HCT116 (cell line): ENCODE measurements around the gene SMARCAD1. TPM values are rescaled to one million over a fixed set of nuclear protein-coding genes. Genes with fewer than 3 reads are reported as not detected.

ENCODE experiments used
- ATAC-seq: fragments of 200-7000 bp; cut with Tn5 transposase; 2 replicates; pipeline ENCODE4 v1.9.1; 2020; ENCODE audit warnings: mild to moderate bottlenecking, moderate library complexity
- BruUV-seq: library from RNA; stranded (reverse); fragments of 400-500 nt; replicated peaks from 2 replicates; lab custom pipeline; 2021; lab: Mats Ljungman, UMichigan
- CTCF ChIA-PET: fragments of 300-600 bp; sonication (Branson Sonifier 250); formaldehyde crosslinking; loops from one replicate; lab custom pipeline; 2021; ENCODE audit warnings: antibody characterized with exemption; lab: Charles Lee
- POLR2A ChIA-PET: fragments of 300-600, 350-600 bp; sonication (Branson Sonifier 250); formaldehyde crosslinking; loops from one replicate; lab custom pipeline; 2021; ENCODE audit warnings: antibody characterized with exemption; lab: Charles Lee
- RAD21 ChIA-PET, 2 experiments: fragments of 300-600 bp; sonication (Branson Sonifier 250); formaldehyde crosslinking; loops; one replicate each; lab custom pipeline; 2023; ENCODE audit warnings: low total read pairs in 2 of 2; ENCODE audit not compliant: uncharacterized antibody in 2 of 2, unreplicated experiment in 2 of 2, low non-redundant PET in 1 of 2; lab: Charles Lee
- DNase-seq: peaks from one replicate; pipeline ENCODE4 v3.0.0-alpha.2; 2010; ENCODE audit warnings: low read depth, low spot score
- H2AFZ ChIP-seq: fragments of 200-600 bp; shearing (Covaris generic), sonication (generic); 2 replicates; pipeline ENCODE4 v1.6.1; 2017; ENCODE audit warnings: low read depth, mixed run types, mixed read lengths, antibody characterized with exemption, low read length; ENCODE audit not compliant: poor library complexity, severe bottlenecking
- H3K27ac ChIP-seq: 2 replicates; pipeline ENCODE4 v1.5.1; 2012; ENCODE audit warnings: low read depth, low read length
- H3K27me3 ChIP-seq: fragments of 200-600 bp; sonication (generic); 2 replicates; pipeline ENCODE4 v1.6.1; 2016; ENCODE audit warnings: mixed run types, low read length, mixed read lengths; ENCODE audit not compliant: insufficient read depth
- H3K36me3 ChIP-seq, 2 experiments: fragments of 200-500 bp in 1 of 2; fragments of 200-600 bp in 1 of 2; sonication (Bioruptor generic) in 1 of 2; sonication (generic) in 1 of 2; 2 replicates each; pipeline versions ENCODE4 v1.5.1 to v1.6.1; 2014 to 2016; ENCODE audit warnings: low read length in 2 of 2, inconsistent platforms in 1 of 2, mixed read lengths in 1 of 2, mixed run types in 1 of 2; ENCODE audit not compliant: insufficient read depth in 2 of 2, control insufficient read depth in 1 of 2
- H3K4me1 ChIP-seq, 2 experiments: fragments of 200-600 bp in 1 of 2; sonication (generic) in 1 of 2; 2 replicates each; pipeline versions ENCODE4 v1.5.1 to v1.6.1; 2012 to 2017; ENCODE audit warnings: low read length in 2 of 2, inconsistent platforms in 1 of 2, mild to moderate bottlenecking in 1 of 2, mixed read lengths in 1 of 2, mixed run types in 1 of 2, moderate library complexity in 1 of 2; ENCODE audit not compliant: insufficient read depth in 2 of 2, control insufficient read depth in 1 of 2
- H3K4me2 ChIP-seq: fragments of 200-600 bp; sonication (generic); 2 replicates; pipeline ENCODE4 v1.6.1; 2017; ENCODE audit warnings: mixed run types, low read length, mixed read lengths
- H3K4me3 ChIP-seq, 2 experiments: fragments of 200-600 bp in 1 of 2; sonication (generic) in 1 of 2; replicated peaks in 1 of 2; 2 replicates each; pipeline ENCODE4 v1.5.1; 2011 to 2016; ENCODE audit warnings: low read length in 2 of 2, control low read depth in 1 of 2, low read depth in 1 of 2, mild to moderate bottlenecking in 1 of 2, mixed read lengths in 1 of 2, mixed run types in 1 of 2
- H3K79me2 ChIP-seq: fragments of 200-600 bp; sonication (generic); 2 replicates; pipeline ENCODE4 v1.6.1; 2017; ENCODE audit warnings: mild to moderate bottlenecking, mixed run types, low read length, moderate library complexity, mixed read lengths; ENCODE audit not compliant: insufficient read depth
- H3K9ac ChIP-seq: fragments of 200-600 bp; sonication (generic); 2 replicates; pipeline ENCODE4 v1.6.1; 2016; ENCODE audit warnings: low read length, mixed read lengths
- H3K9me2 ChIP-seq: fragments of 200-600 bp; sonication (generic), shearing (Covaris generic); 2 replicates; pipeline ENCODE4 v1.6.1; 2017; ENCODE audit warnings: mixed run types, mild to moderate bottlenecking, moderate library complexity; ENCODE audit not compliant: insufficient read depth
- H3K9me3 ChIP-seq, 2 experiments: fragments of 200-500 bp in 1 of 2; fragments of 200-600 bp in 1 of 2; sonication (Bioruptor generic) in 1 of 2; sonication (generic) in 1 of 2; 2 replicates each; pipeline ENCODE4 v1.6.1; 2014 to 2017; ENCODE audit warnings: low read length in 2 of 2, mixed read lengths in 2 of 2, inconsistent platforms in 1 of 2, low read depth in 1 of 2, mild to moderate bottlenecking in 1 of 2, mixed run types in 1 of 2, moderate library complexity in 1 of 2; ENCODE audit not compliant: control insufficient read depth in 1 of 2, insufficient read depth in 1 of 2
- H4K20me1 ChIP-seq: fragments of 200-600 bp; sonication (generic), shearing (Covaris generic); 2 replicates; pipeline ENCODE4 v1.6.1; 2017; ENCODE audit warnings: mixed run types, mild to moderate bottlenecking, moderate library complexity; ENCODE audit not compliant: insufficient read depth
- ATF3 ChIP-seq: IDR thresholded peaks from 2 replicates; pipeline ENCODE4 v1.6.1; 2012
- CBX3 ChIP-seq: IDR thresholded peaks from 2 replicates; pipeline ENCODE4 v1.6.1; 2012; ENCODE audit warnings: low read depth
- CEBPB ChIP-seq: IDR thresholded peaks from 2 replicates; pipeline ENCODE4 v1.6.1; 2012; ENCODE audit warnings: low read depth
- CTCF ChIP-seq, 3 experiments: fragments of 200-600 bp in 1 of 3; sonication (generic) in 1 of 3; IDR thresholded peaks in 2 of 3; conservative IDR thresholded peaks in 1 of 3; 2 replicates each; pipeline ENCODE4 v1.5.1; 2012 to 2017; ENCODE audit warnings: low read depth in 2 of 3, low read length in 2 of 3, antibody characterized with exemption in 1 of 3, borderline replicate concordance in 1 of 3, control low read depth in 1 of 3, mild to moderate bottlenecking in 1 of 3, mixed read lengths in 1 of 3, mixed run types in 1 of 3, moderate library complexity in 1 of 3; ENCODE audit not compliant: insufficient read depth in 1 of 3
- EGR1 ChIP-seq: IDR thresholded peaks from 2 replicates; pipeline ENCODE4 v1.6.1; 2012; ENCODE audit warnings: low read depth
- ELF1 ChIP-seq: IDR thresholded peaks from 2 replicates; pipeline ENCODE4 v1.6.1; 2012; ENCODE audit warnings: low read depth, borderline replicate concordance
- EZH2phosphoT487 ChIP-seq: fragments of 200-600 bp; IDR thresholded peaks from 2 replicates; pipeline ENCODE4 v1.6.1; 2018; ENCODE audit warnings: antibody characterized with exemption, borderline replicate concordance
- TCF7L2 ChIP-seq: IDR thresholded peaks from 2 replicates; pipeline ENCODE4 v1.7.0; 2011; ENCODE audit warnings: borderline replicate concordance, inconsistent platforms; ENCODE audit not compliant: insufficient read depth, insufficient read length; ENCODE audit errors: extremely low read depth
- intact Hi-C: fragments of 100-400 bp; cut with micrococcal nuclease; formaldehyde crosslinking; loops from 2 replicates; pipeline ENCODE4 v1.10.0; 2022
- total RNA-seq: library from RNA; stranded (reverse); gene quantifications from one replicate; pipeline ENCODE4 v1.2.1, GENCODE V29; 2021; ENCODE audit not compliant: unreplicated experiment

The SMARCAD1 gene
- total RNA-seq, 1 experiment from 2014 or later: 33.6 TPM

- no peaks in the 10 kb centered on the region for H3K79me2 ChIP-seq
- intact Hi-C loops: loop anchor here (10.0 kb wide), 2 partner anchors 428 to 808 kb away; no protein-coding TSS in a partner anchor
- H3K4me1 ChIP-seq: no peaks in the 10 kb centered on the region
- RAD21 ChIA-PET: no interaction called here
- no peak overlapping the region for H3K4me2 ChIP-seq
- ATAC-seq (no peak), DNase-seq (no peak)
- no peaks in the 10 kb centered on the region for H4K20me1 ChIP-seq
- no peak overlapping the region for H3K4me3 ChIP-seq
- no peaks in the 10 kb centered on the region for H3K9me2 ChIP-seq
- no peaks in the 10 kb centered on the region for H3K9me3 ChIP-seq
- H3K9ac ChIP-seq: no peak overlapping the region
- H2AFZ ChIP-seq: no peak overlapping the region
- POLR2A ChIA-PET: no interaction called here
- H3K27ac ChIP-seq: no peak overlapping the region
- TF ChIP-seq ELF1: no peak
- no peak for TF ChIP-seq ATF3
- no peak for TF ChIP-seq EGR1
- TF ChIP-seq TCF7L2: no peak
- TF ChIP-seq CTCF (IDR thresholded peaks at IDR 0.05 in 2 of 3, conservative IDR thresholded peaks at IDR 0.05 in 1 of 3; ENCODE audit: borderline replicate concordance in 1 of 3, insufficient read depth in 1 of 3, low read depth in 2 of 3, low read length in 2 of 3): no peak
- TF ChIP-seq EZH2phosphoT487: no peak
- TF ChIP-seq CEBPB: no peak
- TF ChIP-seq CBX3: no peak
- TF ChIP-seq, all 23 proteins: peak for 0
- CTCF ChIA-PET: interaction anchor here (1.3 kb wide), 1 partner anchor 818 kb away, joined by 4 read pairs; no protein-coding TSS in a partner anchor
- no peaks in the 10 kb centered on the region for H3K27me3 ChIP-seq
- no TSS peak for BruUV-seq
- H3K36me3 ChIP-seq: no peaks in the 10 kb centered on the region
These were observed 99.0 kb downstream of the SMARCAD1 start for GRCh38 chr4:94306713-94307112.
